GM12875 (cell line): ENCODE data around the gene TECR.
"Not testable (repeated sequence)": the region's sequence is repeated elsewhere in the genome, so short reads cannot be mapped to it uniquely, and the experiment has no call there.

Experiments used
- H3K4me3 ChIP-seq: one replicate; pipeline ENCODE4 v1.5.1; 2011; ENCODE audit warnings: low read depth, low read length, control low read depth
- CTCF ChIP-seq: IDR thresholded peaks from 2 replicates; pipeline ENCODE4 v1.5.1; 2011; ENCODE audit warnings: low read depth, mild to moderate bottlenecking, control low read depth, inconsistent platforms, low read length, moderate library complexity, borderline replicate concordance; ENCODE audit not compliant: insufficient read depth

The TECR gene

GRCh38 chr19:14502334-14503092, 26.9 kb upstream of the TECR start:
- no peak overlapping the region for H3K4me3 ChIP-seq
- TF ChIP-seq CTCF: no peak

- no peak for TF ChIP-seq CTCF
- H3K4me3 ChIP-seq: no peak overlapping the region
Observed at GRCh38 chr19:14503285-14503684, 26.1 kb upstream of the TECR start.

- not testable (repeated sequence) for H3K4me3 ChIP-seq
Observed at GRCh38 chr19:14504575-14504974, 24.8 kb upstream of the TECR start.

- peak; percentile 90 for TF ChIP-seq CTCF
- H3K4me3 ChIP-seq: no peak overlapping the region
Observed at GRCh38 chr19:14505488-14506239, 23.7 kb upstream of the TECR start.

GRCh38 chr19:14507704-14508542, 21.5 kb upstream of the TECR start:
- no peak for TF ChIP-seq CTCF
- no peak overlapping the region for H3K4me3 ChIP-seq

GRCh38 chr19:14510311-14511228, 18.8 kb upstream of the TECR start:
- TF ChIP-seq CTCF: no peak
- no peak overlapping the region for H3K4me3 ChIP-seq
